Endothelial cell of umbilical vein (primary cell): ENCODE results near the gene GP5. TPM values are rescaled to one million over a fixed set of nuclear protein-coding genes. Genes with fewer than 3 reads are reported as not detected.

Experiments used
- BruUV-seq: library from RNA; stranded (reverse); fragments of 400-500 nt; replicated peaks from 2 replicates; lab custom pipeline; 2021; lab: Mats Ljungman, UMichigan
- CTCF ChIA-PET: fragments of 300-600, 350-600 bp; sonication (Branson Sonifier 250); formaldehyde crosslinking; loops from one replicate; lab custom pipeline; 2021; ENCODE audit warnings: antibody characterized with exemption, inconsistent platforms; lab: Charles Lee
- POLR2A ChIA-PET: fragments of 300-600, 350-600 bp; sonication (Branson Sonifier 250); formaldehyde crosslinking; loops from one replicate; lab custom pipeline; 2021; ENCODE audit warnings: antibody characterized with exemption, inconsistent platforms; lab: Charles Lee
- DNase-seq: peaks from one replicate; pipeline ENCODE4 v3.0.0-alpha.2; 2011; ENCODE audit warnings: low read depth, low spot score
- FAIRE-seq: peaks from 2 replicates; lab custom pipeline; 2011; peaks lifted over from hg19 to GRCh38; lab: Jason Lieb, UNC
- H2AFZ ChIP-seq: 2 replicates; pipeline ENCODE4 v1.6.0; 2012; ENCODE audit warnings: low read depth, low read length, control low read depth, inconsistent platforms
- H3K27ac ChIP-seq: 2 replicates; pipeline ENCODE4 v1.5.1; 2011; ENCODE audit warnings: low read depth, mild to moderate bottlenecking, control low read depth, low read length, moderate library complexity; ENCODE audit not compliant: insufficient read depth
- H3K27me3 ChIP-seq, 2 experiments: 2 replicates each; pipeline versions ENCODE4 v1.6.0 to v1.6.1; 2011; ENCODE audit warnings: low read length in 2 of 2, mixed read lengths in 1 of 2; ENCODE audit not compliant: control insufficient read depth in 2 of 2, insufficient read depth in 2 of 2
- H3K36me3 ChIP-seq, 2 experiments: 2 replicates in 1 of 2; 3 replicates in 1 of 2; pipeline ENCODE4 v1.5.1; 2011; ENCODE audit warnings: low read length in 2 of 2, mild to moderate bottlenecking in 1 of 2, moderate library complexity in 1 of 2; ENCODE audit not compliant: control insufficient read depth in 2 of 2, insufficient read depth in 2 of 2; ENCODE audit errors: extremely low read depth in 1 of 2
- H3K4me1 ChIP-seq: 3 replicates; pipeline ENCODE4 v1.5.1; 2011; ENCODE audit warnings: mild to moderate bottlenecking, low read length; ENCODE audit not compliant: control insufficient read depth, insufficient read depth; ENCODE audit errors: extremely low read depth
- H3K4me2 ChIP-seq: 2 replicates; pipeline ENCODE4 v1.6.1; 2011; ENCODE audit warnings: low read length, control low read depth, mixed read lengths; ENCODE audit not compliant: insufficient read depth
- H3K4me3 ChIP-seq, 3 experiments: fragments of 200-600 bp in 1 of 3; sonication (generic), shearing (Covaris generic) in 1 of 3; replicated peaks in 1 of 3; 2 replicates each; pipeline ENCODE4 v1.5.1; 2011 to 2016; ENCODE audit warnings: control low read depth in 3 of 3, low read length in 3 of 3, mild to moderate bottlenecking in 2 of 3, inconsistent platforms in 1 of 3, low read depth in 1 of 3, moderate library complexity in 1 of 3; ENCODE audit not compliant: insufficient read depth in 1 of 3
- H3K79me2 ChIP-seq: 2 replicates; pipeline ENCODE4 v1.6.0; 2012; ENCODE audit warnings: low read length, inconsistent platforms; ENCODE audit not compliant: control insufficient read depth, insufficient read depth
- H3K9ac ChIP-seq: replicated peaks from 2 replicates; pipeline ENCODE3; 2011; ENCODE audit warnings: low read length, control low read depth; ENCODE audit not compliant: insufficient read depth; ENCODE audit errors: extremely low read depth
- H3K9me1 ChIP-seq: replicated peaks from 3 replicates; pipeline ENCODE4 v1.6.0; 2011; ENCODE audit warnings: mild to moderate bottlenecking, low read length; ENCODE audit not compliant: control insufficient read depth, insufficient read depth; ENCODE audit errors: extremely low read depth
- H3K9me3 ChIP-seq: replicated peaks from 2 replicates; pipeline ENCODE4 v1.5.1; 2012; ENCODE audit warnings: low read length, inconsistent platforms; ENCODE audit not compliant: control insufficient read depth, insufficient read depth
- H4K20me1 ChIP-seq: replicated peaks from 2 replicates; pipeline ENCODE3; 2011; ENCODE audit warnings: mild to moderate bottlenecking, low read length; ENCODE audit not compliant: control insufficient read depth, insufficient read depth; ENCODE audit errors: extremely low read depth
- EZH2 ChIP-seq: IDR thresholded peaks from 2 replicates; pipeline ENCODE4 v1.6.1; 2012; ENCODE audit warnings: borderline replicate concordance, low read depth, mild to moderate bottlenecking, moderate library complexity, low read length, inconsistent platforms; ENCODE audit not compliant: severe bottlenecking
- FOS ChIP-seq: IDR thresholded peaks from 2 replicates; pipeline ENCODE4 v1.6.1; 2011; ENCODE audit warnings: mild to moderate bottlenecking, low read length, moderate library complexity, borderline replicate concordance; ENCODE audit not compliant: insufficient read depth
- GATA2 ChIP-seq: IDR thresholded peaks from 2 replicates; pipeline ENCODE4 v1.7.0; 2011; ENCODE audit warnings: low read depth, mild to moderate bottlenecking, moderate library complexity, mixed read lengths, low read length; ENCODE audit not compliant: insufficient read length, insufficient read depth
- JUN ChIP-seq: IDR thresholded peaks from 2 replicates; pipeline ENCODE4 v1.6.1; 2011; ENCODE audit warnings: borderline replicate concordance, low read depth; ENCODE audit not compliant: insufficient read length, insufficient read depth
- MAX ChIP-seq: IDR thresholded peaks from 2 replicates; pipeline ENCODE4 v1.6.1; 2011; ENCODE audit not compliant: insufficient read depth, insufficient read length
- MYC ChIP-seq: IDR thresholded peaks from one replicate; pipeline ENCODE4 v1.6.1; 2011; ENCODE audit warnings: mild to moderate bottlenecking, low read depth, low read length
- POLR2A ChIP-seq: IDR thresholded peaks from 2 replicates; pipeline ENCODE4 v1.6.1; 2012; ENCODE audit warnings: low read depth, mild to moderate bottlenecking, control low read depth, low read length
- POLR2AphosphoS5 ChIP-seq: IDR thresholded peaks from 2 replicates; pipeline ENCODE4 v1.6.1; 2012; ENCODE audit warnings: low read depth, mild to moderate bottlenecking, control low read depth, low read length, moderate library complexity; ENCODE audit not compliant: insufficient read depth
- dilution Hi-C: fragments of 300-500 bp; cut with MboI; formaldehyde crosslinking; loops from one replicate; pipeline ENCODE4 v1.15.0; 2019; ENCODE audit warnings: low sequenced_read_pairs; ENCODE audit not compliant: extremely low pct_ligation_motif_present
- intact Hi-C: fragments of 100-400 bp; cut with micrococcal nuclease; formaldehyde crosslinking; loops from one replicate; pipeline ENCODE4 v1.10.0; 2022
- polyA plus RNA-seq, 4 experiments: library from polyadenylated mRNA; depleted of rRNA in 3 of 4; stranded (reverse) in 3 of 4; unstranded in 1 of 4; fragments of >200 nt; gene quantifications; 2 replicates each; pipeline versions ENCODE4 v1.2.1 to v1.2.3, GENCODE V29; 2011 to 2012; ENCODE audit warnings: missing spikeins in 1 of 4
- total RNA-seq: library from RNA; stranded (reverse); gene quantifications from 2 replicates; pipeline ENCODE4 v1.2.3, GENCODE V29; 2021
- TF ChIP-seq, protein P1 (sequence below), 2 donors: IDR thresholded peaks; 1 replicate in 1 of 2; 2 replicates in 1 of 2; pipeline ENCODE4 v1.5.1; 2011; ENCODE audit warnings: low read length in 2 of 2, mild to moderate bottlenecking in 2 of 2, moderate library complexity in 2 of 2, control low read depth in 1 of 2, inconsistent platforms in 1 of 2, low read depth in 1 of 2; ENCODE audit not compliant: insufficient read depth in 1 of 2; ENCODE audit errors: extremely low read depth in 1 of 2

The GP5 gene
- total and polyA plus RNA-seq, 2 donors (not counting 3 experiments of a cell fraction or from before 2014, with no cell fraction given), result 0.06 to 0.11 TPM

- no peak overlapping the region for H2AFZ ChIP-seq
- no peaks in the 10 kb centered on the region for H3K79me2 ChIP-seq
- no peak overlapping the region for H3K9ac ChIP-seq
- no peaks in the 10 kb centered on the region for H4K20me1 ChIP-seq
- intact Hi-C loops (no loop called here), dilution Hi-C loops (no loop called here)
- TF ChIP-seq FOS, result no peak
- TF ChIP-seq, protein P1, sequence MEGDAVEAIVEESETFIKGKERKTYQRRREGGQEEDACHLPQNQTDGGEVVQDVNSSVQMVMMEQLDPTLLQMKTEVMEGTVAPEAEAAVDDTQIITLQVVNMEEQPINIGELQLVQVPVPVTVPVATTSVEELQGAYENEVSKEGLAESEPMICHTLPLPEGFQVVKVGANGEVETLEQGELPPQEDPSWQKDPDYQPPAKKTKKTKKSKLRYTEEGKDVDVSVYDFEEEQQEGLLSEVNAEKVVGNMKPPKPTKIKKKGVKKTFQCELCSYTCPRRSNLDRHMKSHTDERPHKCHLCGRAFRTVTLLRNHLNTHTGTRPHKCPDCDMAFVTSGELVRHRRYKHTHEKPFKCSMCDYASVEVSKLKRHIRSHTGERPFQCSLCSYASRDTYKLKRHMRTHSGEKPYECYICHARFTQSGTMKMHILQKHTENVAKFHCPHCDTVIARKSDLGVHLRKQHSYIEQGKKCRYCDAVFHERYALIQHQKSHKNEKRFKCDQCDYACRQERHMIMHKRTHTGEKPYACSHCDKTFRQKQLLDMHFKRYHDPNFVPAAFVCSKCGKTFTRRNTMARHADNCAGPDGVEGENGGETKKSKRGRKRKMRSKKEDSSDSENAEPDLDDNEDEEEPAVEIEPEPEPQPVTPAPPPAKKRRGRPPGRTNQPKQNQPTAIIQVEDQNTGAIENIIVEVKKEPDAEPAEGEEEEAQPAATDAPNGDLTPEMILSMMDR (IDR thresholded peaks at IDR 0.05; ENCODE audit: extremely low read depth in 1 of 2, insufficient read depth in 1 of 2, low read depth in 1 of 2, low read length in 2 of 2), result no peak
- no peak for TF ChIP-seq MYC
- no peak for TF ChIP-seq POLR2A
- no peak for TF ChIP-seq POLR2AphosphoS5
- no peak for TF ChIP-seq EZH2
- no peak for TF ChIP-seq JUN
- no peak for TF ChIP-seq GATA2
- TF ChIP-seq MAX, result no peak
- no peak overlapping the region for H3K27ac ChIP-seq
- H3K4me1 ChIP-seq, result no peaks in the 10 kb centered on the region
- ChIA-PET CTCF (interaction anchor here (1.0 kb wide), 1 partner anchor 39 kb away, joined by 4 read pairs; no protein-coding TSS in a partner anchor), POLR2A (no interaction called here)
- H3K36me3 ChIP-seq, result no peaks in the 10 kb centered on the region
- FAIRE-seq, result no peak
- H3K27me3 ChIP-seq, result peaks cover 6 to 21% of the 10 kb centered on the region in 2 experiments
- H3K9me1 ChIP-seq, result no peaks in the 10 kb centered on the region
- no TSS peak for BruUV-seq
- no peak overlapping the region for H3K4me3 ChIP-seq
- no peak overlapping the region for H3K4me2 ChIP-seq
- no peak for DNase-seq
- H3K9me3 ChIP-seq, result no peaks in the 10 kb centered on the region
These were observed 16.2 kb downstream of the GP5 start for GRCh38 chr3:194382892-194383223.
